GM23248 (cell line): ENCODE data around the gene SMAD5. TPM values are rescaled to one million over a fixed set of nuclear protein-coding genes. Genes with fewer than 3 reads are reported as not detected.
A peak's percentile ranks its signal among the peaks of the same experiment; 100 is the strongest.

Experiments used
- DNase-seq: peaks from one replicate; pipeline ENCODE4 v3.0.0-alpha.2; 2015
- H2AFZ ChIP-seq: fragments of 200-600 bp; sonication (generic); 2 replicates; pipeline ENCODE4 v1.6.1; 2016; ENCODE audit warnings: antibody characterized with exemption
- H3F3A ChIP-seq: fragments of 200-600 bp; sonication (generic); 2 replicates; pipeline ENCODE4 v1.6.1; 2016; ENCODE audit warnings: mild to moderate bottlenecking, antibody characterized with exemption, mixed run types; ENCODE audit not compliant: insufficient read depth
- H3K27ac ChIP-seq: fragments of 200-600 bp; sonication (generic); 2 replicates; pipeline ENCODE4 v1.5.1; 2016; ENCODE audit warnings: mild to moderate bottlenecking
- H3K27me3 ChIP-seq: fragments of 200-600 bp; sonication (generic); replicated peaks from 2 replicates; pipeline ENCODE4 v1.6.1; 2016; ENCODE audit warnings: mild to moderate bottlenecking; ENCODE audit not compliant: insufficient read depth
- H3K36me3 ChIP-seq: fragments of 200-600 bp; sonication (generic); 2 replicates; pipeline ENCODE4 v1.6.1; 2016; ENCODE audit warnings: low read depth, mild to moderate bottlenecking
- H3K4me1 ChIP-seq: fragments of 200-600 bp; sonication (generic); 2 replicates; pipeline ENCODE4 v1.6.1; 2016; ENCODE audit warnings: mild to moderate bottlenecking; ENCODE audit not compliant: insufficient read depth
- H3K4me2 ChIP-seq: fragments of 200-600 bp; sonication (generic); one replicate; pipeline ENCODE4 v1.6.1; 2016; ENCODE audit warnings: mild to moderate bottlenecking; ENCODE audit not compliant: unreplicated experiment
- H3K4me3 ChIP-seq: fragments of 200-600 bp; sonication (generic); 2 replicates; pipeline ENCODE4 v1.5.1; 2016; ENCODE audit warnings: mild to moderate bottlenecking
- H3K79me2 ChIP-seq: fragments of 200-600 bp; sonication (generic); 2 replicates; pipeline ENCODE4 v1.6.1; 2016; ENCODE audit warnings: mild to moderate bottlenecking; ENCODE audit not compliant: insufficient read depth
- H3K9ac ChIP-seq: fragments of 200-600 bp; sonication (generic); 2 replicates; pipeline ENCODE4 v1.6.1; 2016; ENCODE audit warnings: mild to moderate bottlenecking
- H3K9me2 ChIP-seq: fragments of 200-600 bp; sonication (generic); 2 replicates; pipeline ENCODE4 v1.6.1; 2016; ENCODE audit warnings: mixed run types, mild to moderate bottlenecking, moderate library complexity; ENCODE audit not compliant: insufficient read depth
- H3K9me3 ChIP-seq: fragments of 200-600 bp; sonication (generic); one replicate; pipeline ENCODE4 v1.6.1; 2017; ENCODE audit warnings: low read depth
- H4K20me1 ChIP-seq: fragments of 200-600 bp; sonication (generic); 2 replicates; pipeline ENCODE4 v1.6.0; 2016; ENCODE audit not compliant: insufficient read depth
- EZH2 ChIP-seq: fragments of 200-600 bp; sonication (generic); IDR thresholded peaks from 2 replicates; pipeline ENCODE4 v1.6.1; 2018; ENCODE audit warnings: antibody characterized with exemption, mild to moderate bottlenecking; ENCODE audit not compliant: insufficient read depth, poor library complexity, severe bottlenecking
- EZH2phosphoT487 ChIP-seq: fragments of 200-600 bp; sonication (generic); IDR thresholded peaks from 2 replicates; pipeline ENCODE4 v1.6.1; 2018; ENCODE audit warnings: antibody characterized with exemption, moderate library complexity, mild to moderate bottlenecking, low read depth; ENCODE audit not compliant: insufficient read depth
- WGBS, 2 experiments: methylation state at CpG; one replicate each; pipeline ENCODE4 v1.1.6; 2015 to 2017; ENCODE audit warnings: low lambda C conversion rate in 2 of 2, low coverage in 1 of 2; ENCODE audit errors: missing lambda C conversion rate in 2 of 2; 5-methylcytosine and 5-hydroxymethylcytosine counted together
- in situ Hi-C: fragments of 300-500 bp; cut with MboI; formaldehyde crosslinking; loops from 2 replicates; pipeline ENCODE4 v1.15.0; 2020
- polyA plus RNA-seq: library from polyadenylated mRNA; unstranded; fragments of >200 nt; fragmentation: Nextera tagmentation; extraction: Ambion mirVana; gene quantifications from 2 replicates; pipeline ENCODE4 v1.2.1, GENCODE V29; 2016
- total RNA-seq: library from RNA; depleted of rRNA; stranded (reverse); fragments of >200 nt; shearing (Covaris generic); gene quantifications from 2 replicates; pipeline ENCODE4 v1.2.3, GENCODE V29; 2014

The SMAD5 gene
- total and polyA plus RNA-seq, 2 experiments from 2014 or later: 50.0 to 53.1 TPM

DNA sequence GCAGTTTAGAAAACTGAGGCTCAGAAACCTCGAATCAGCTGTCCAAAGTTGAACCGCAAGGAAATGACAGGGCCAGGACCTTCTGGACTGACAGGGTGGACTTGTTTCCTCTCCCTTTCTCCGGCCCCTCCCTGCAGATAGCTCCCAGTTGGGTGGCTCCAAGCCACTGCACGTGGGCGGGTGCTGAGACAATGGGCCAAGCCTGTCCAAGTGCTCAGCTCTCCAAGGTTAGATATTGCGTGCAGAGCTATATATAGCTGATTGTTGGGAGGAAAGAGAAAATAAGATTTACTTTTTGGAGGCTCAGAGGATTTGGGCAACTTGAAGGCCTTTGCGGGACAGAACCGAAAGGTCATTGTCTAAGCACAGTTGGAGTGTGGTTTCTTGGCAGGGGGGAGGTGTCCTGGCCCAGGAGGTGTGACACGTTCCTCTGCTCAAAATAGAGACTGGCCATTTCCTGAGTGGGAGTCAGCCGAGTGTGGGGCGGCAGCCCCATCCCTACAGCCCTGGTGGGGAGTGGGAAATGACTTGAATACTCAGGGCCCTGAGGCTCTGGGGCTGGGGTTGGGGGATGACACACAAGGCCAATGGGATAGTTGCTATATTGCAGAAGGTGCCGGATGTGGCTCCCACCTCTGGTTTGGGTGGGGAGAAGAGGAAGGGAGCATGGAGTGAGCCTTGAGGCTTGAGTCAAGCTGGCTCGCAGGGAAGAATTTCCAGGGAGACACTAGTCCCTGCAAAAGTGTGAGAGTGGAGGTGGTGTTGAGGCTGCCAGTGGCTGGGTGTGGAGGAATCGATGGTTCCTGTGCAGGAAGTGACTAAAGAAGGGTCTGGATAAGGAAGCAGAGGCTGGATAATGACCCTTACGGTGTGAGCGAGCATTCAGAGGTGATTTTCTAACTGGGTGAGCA lies 44.4 kb upstream of the SMAD5 start:
- no peaks in the 10 kb centered on the region for H3K36me3 ChIP-seq
- H3K4me1 ChIP-seq: peaks cover 20% of the 10 kb centered on the region
- H3K4me3 ChIP-seq: peak overlapping the region; percentile 55
- H3F3A ChIP-seq: peaks cover 25% of the 10 kb centered on the region
- no peaks in the 10 kb centered on the region for H3K9me3 ChIP-seq
- H2AFZ ChIP-seq: peak overlapping the region; percentile 82
- no peaks in the 10 kb centered on the region for H3K27me3 ChIP-seq
- WGBS, 2 experiments: 26 to 29% methylated on average over 16 of the region's 16 CpGs
- peak overlapping the region; percentile 73 for H3K9ac ChIP-seq
- H3K4me2 ChIP-seq: peak overlapping the region; percentile 81
- peak; percentile 93 for DNase-seq
- H4K20me1 ChIP-seq: no peaks in the 10 kb centered on the region
- TF ChIP-seq EZH2: no peak
- TF ChIP-seq EZH2phosphoT487: no peak
- H3K79me2 ChIP-seq: no peaks in the 10 kb centered on the region
- peak overlapping the region; percentile 81 for H3K27ac ChIP-seq
- in situ Hi-C loops: loop anchor here (10.0 kb wide), 1 partner anchor 193 kb away; the partner anchor contains the start of gene IL9
- H3K9me2 ChIP-seq: no peaks in the 10 kb centered on the region

DNA sequence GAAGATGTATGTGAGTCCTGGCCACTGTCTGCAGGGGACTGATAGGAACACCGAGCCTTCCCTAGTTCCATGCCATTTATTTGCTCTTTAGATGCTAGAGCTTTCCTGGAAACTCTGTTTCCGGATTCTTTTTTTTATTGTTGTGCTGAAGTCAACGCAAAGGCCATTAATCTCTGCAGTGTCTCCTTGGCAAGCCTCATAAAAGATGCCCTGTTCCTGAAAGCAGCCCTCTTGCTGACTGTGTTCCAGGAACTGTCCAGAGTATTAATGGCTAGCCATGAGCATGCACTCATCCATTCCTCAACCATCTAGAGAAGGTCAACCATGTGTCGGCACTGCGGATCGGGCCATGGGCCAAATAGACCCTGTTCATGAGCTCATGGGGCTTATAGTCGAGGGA lies 42.9 kb upstream of the SMAD5 start:
- Histone ChIP-seq H2AFZ (no peak overlapping the region), H3K27me3 (no peaks in the 10 kb centered on the region), H3K36me3 (no peaks in the 10 kb centered on the region), H3K4me2 (no peak overlapping the region), H4K20me1 (no peaks in the 10 kb centered on the region), H3K27ac (no peak overlapping the region), H3K9me3 (no peaks in the 10 kb centered on the region), H3K4me3 (no peak overlapping the region), H3K79me2 (no peaks in the 10 kb centered on the region), H3K9me2 (no peaks in the 10 kb centered on the region), H3F3A (peaks cover 25% of the 10 kb centered on the region), H3K4me1 (peaks cover 20% of the 10 kb centered on the region), H3K9ac (no peak overlapping the region)
- in situ Hi-C loops: loop anchor here (10.0 kb wide), 1 partner anchor 195 kb away; the partner anchor contains the start of gene IL9
- no peak for DNase-seq
- TF ChIP-seq EZH2phosphoT487 (no peak), EZH2 (no peak)
- 83 to 88% methylated on average over 7 of the region's 7 CpGs for whole genome bisulfite sequencing, 2 experiments

DNA sequence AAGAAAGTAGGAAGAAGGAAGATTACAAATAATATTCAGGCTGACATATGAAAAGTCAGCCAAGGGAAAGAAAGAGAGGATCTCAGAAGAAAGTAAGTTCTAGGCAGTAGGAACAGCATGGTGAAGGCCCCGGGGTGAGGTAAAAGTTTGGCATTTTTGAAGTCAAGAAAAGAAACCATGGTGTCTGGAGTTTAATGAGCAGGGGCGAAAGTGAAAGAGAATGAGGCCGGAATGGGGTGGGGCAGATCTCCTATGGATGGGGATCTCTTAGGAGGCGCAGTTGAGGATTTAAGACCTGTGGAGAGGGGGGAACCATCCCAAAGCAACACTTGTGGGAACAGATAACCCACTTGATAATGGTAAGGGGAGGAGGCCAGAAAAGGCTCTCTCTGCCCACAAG lies 42.3 kb upstream of the SMAD5 start:
- Histone ChIP-seq H3K9me3 (no peaks in the 10 kb centered on the region), H4K20me1 (no peaks in the 10 kb centered on the region), H3K27me3 (no peaks in the 10 kb centered on the region), H3K9ac (no peak overlapping the region), H3K4me1 (peaks cover 20% of the 10 kb centered on the region), H3K79me2 (no peaks in the 10 kb centered on the region), H3F3A (peaks cover 25% of the 10 kb centered on the region), H2AFZ (no peak overlapping the region), H3K9me2 (no peaks in the 10 kb centered on the region), H3K36me3 (no peaks in the 10 kb centered on the region), H3K4me2 (no peak overlapping the region), H3K4me3 (no peak overlapping the region), H3K27ac (no peak overlapping the region)
- in situ Hi-C loops: no loop called here
- no peak for DNase-seq
- no peak for TF ChIP-seq EZH2phosphoT487
- WGBS, 2 experiments: 94 to 99% methylated on average over 4 of the region's 4 CpGs

DNA sequence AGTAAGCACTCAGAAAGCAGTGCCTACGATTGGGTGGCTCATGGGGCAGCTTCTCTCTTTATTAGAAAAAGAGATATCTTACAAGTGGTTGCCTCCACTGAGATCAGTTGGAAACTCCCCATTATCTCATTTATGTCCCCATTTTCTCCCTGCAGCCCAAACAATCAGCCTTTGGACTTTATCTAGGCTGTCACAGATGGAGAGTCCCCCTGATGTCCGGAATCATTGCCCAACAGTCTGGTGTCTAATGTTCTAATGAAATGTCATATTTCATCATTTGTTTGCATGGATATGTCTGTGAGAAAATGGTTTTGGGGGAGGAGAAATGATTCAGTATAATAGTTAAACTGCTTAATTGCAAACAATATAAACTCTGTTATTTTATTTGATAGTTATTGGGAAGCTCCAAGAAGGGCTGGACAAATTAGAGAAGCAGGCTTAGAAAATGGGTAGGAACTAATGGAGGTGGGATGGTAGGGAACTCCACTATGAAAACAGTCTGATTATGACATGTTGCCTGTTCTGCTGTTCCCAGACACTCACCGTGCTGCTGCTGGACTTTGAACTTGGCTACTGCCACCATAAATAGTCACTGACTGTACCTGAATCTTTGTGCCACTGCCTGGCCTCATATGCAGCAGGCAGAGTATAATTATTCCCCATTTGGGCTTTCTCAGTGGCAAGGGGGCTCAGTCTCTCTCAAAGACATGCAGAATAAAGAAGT lies 38.3 kb upstream of the SMAD5 start:
- H3K4me2 ChIP-seq: no peak overlapping the region
- no peaks in the 10 kb centered on the region for H3K9me2 ChIP-seq
- no peaks in the 10 kb centered on the region for H3K9me3 ChIP-seq
- H3K9ac ChIP-seq: no peak overlapping the region
- in situ Hi-C loops: no loop called here
- no peak overlapping the region for H3K27ac ChIP-seq
- DNase-seq: no peak
- no peak overlapping the region for H2AFZ ChIP-seq
- H3K4me1 ChIP-seq: no peaks in the 10 kb centered on the region
- H3K4me3 ChIP-seq: no peak overlapping the region
- H3K27me3 ChIP-seq: no peaks in the 10 kb centered on the region
- WGBS, 2 experiments: 69 to 78% methylated on average over 3 of the region's 3 CpGs
- H4K20me1 ChIP-seq: no peaks in the 10 kb centered on the region
- H3K36me3 ChIP-seq: no peaks in the 10 kb centered on the region
- H3F3A ChIP-seq: no peaks in the 10 kb centered on the region
- TF ChIP-seq EZH2 (no peak), EZH2phosphoT487 (no peak)
- no peaks in the 10 kb centered on the region for H3K79me2 ChIP-seq
